CD4-positive, alpha-beta memory T cell (primary cell): ENCODE measurements around the gene CES2. TPM values are rescaled to one million over a fixed set of nuclear protein-coding genes. Genes with fewer than 3 reads are reported as not detected.

Source experiments
- CTCF ChIA-PET: fragments of 350-600 bp; sonication (Branson Sonifier 250); formaldehyde crosslinking; loops from one replicate; lab custom pipeline; 2021; ENCODE audit warnings: inconsistent platforms; ENCODE audit not compliant: partially characterized antibody; lab: Charles Lee
- POLR2A ChIA-PET: fragments of 350-600 bp; sonication (Branson Sonifier 250); formaldehyde crosslinking; loops from one replicate; lab custom pipeline; 2021; ENCODE audit not compliant: partially characterized antibody; lab: Charles Lee
- DNase-seq, 5 donors: peaks; one replicate each; pipeline versions ENCODE4 v3.0.0 to v3.0.0-alpha.2; 2020 to 2022; ENCODE audit warnings: mixed read lengths in 1 of 5
- H3K27ac ChIP-seq: one replicate; pipeline ENCODE4 v1.7.0; 2013; ENCODE audit warnings: low read depth, low read length
- H3K27me3 ChIP-seq: 2 replicates; pipeline ENCODE4 v1.7.0; 2013; ENCODE audit warnings: mild to moderate bottlenecking, low read length, moderate library complexity; ENCODE audit not compliant: insufficient read depth
- H3K36me3 ChIP-seq: 2 replicates; pipeline ENCODE4 v1.7.0; 2013; ENCODE audit warnings: mild to moderate bottlenecking, low read length, moderate library complexity; ENCODE audit not compliant: insufficient read depth
- H3K4me1 ChIP-seq: 2 replicates; pipeline ENCODE4 v1.7.0; 2013; ENCODE audit warnings: mild to moderate bottlenecking, low read length, moderate library complexity; ENCODE audit not compliant: insufficient read depth
- H3K4me3 ChIP-seq, 2 donors: one replicate each; pipeline ENCODE4 v1.7.0; 2013; ENCODE audit warnings: low read length in 2 of 2, mild to moderate bottlenecking in 1 of 2
- H3K9me3 ChIP-seq, 2 donors: one replicate each; pipeline ENCODE4 v1.7.0; 2013; ENCODE audit warnings: low read length in 2 of 2, control low read depth in 1 of 2; ENCODE audit not compliant: control insufficient read depth in 1 of 2
- H3K27ac Mint-ChIP-seq, 7 donors: one replicate each; pipeline ENCODE4 v1.8.0; 2020 to 2021; ENCODE audit warnings: mixed read lengths in 7 of 7, mild to moderate bottlenecking in 6 of 7, inconsistent platforms in 3 of 7, moderate library complexity in 3 of 7
- H3K27me3 Mint-ChIP-seq, 2 donors: one replicate each; pipeline ENCODE4 v1.8.0; 2020 to 2021; ENCODE audit warnings: mixed read lengths in 2 of 2
- H3K36me3 Mint-ChIP-seq, 2 donors: one replicate each; pipeline ENCODE4 v1.8.0; 2020 to 2021; ENCODE audit warnings: mixed read lengths in 2 of 2, inconsistent platforms in 1 of 2, mild to moderate bottlenecking in 1 of 2
- H3K4me1 Mint-ChIP-seq, 4 donors: one replicate each; pipeline ENCODE4 v1.8.0; 2020 to 2021; ENCODE audit warnings: mixed read lengths in 4 of 4, mild to moderate bottlenecking in 1 of 4
- H3K4me3 Mint-ChIP-seq, 8 donors: one replicate each; pipeline ENCODE4 v1.8.0; 2020 to 2021; ENCODE audit warnings: mixed read lengths in 8 of 8, mild to moderate bottlenecking in 7 of 8, moderate library complexity in 6 of 8, inconsistent platforms in 3 of 8
- H3K9me3 Mint-ChIP-seq, 8 donors: one replicate each; pipeline ENCODE4 v1.8.0; 2020 to 2021; ENCODE audit warnings: mixed read lengths in 8 of 8, mild to moderate bottlenecking in 5 of 8, inconsistent platforms in 3 of 8, moderate library complexity in 1 of 8
- intact Hi-C: fragments of 100-400 bp; cut with micrococcal nuclease; formaldehyde crosslinking; loops from one replicate; pipeline ENCODE4 v1.15.1; 2023
- polyA plus RNA-seq, 2 donors: library from polyadenylated mRNA; unstranded; fragments of 300-500 nt; fragmentation: Illumina TruSeq; gene quantifications; one replicate each; pipeline ENCODE4 v1.2.3, GENCODE V29; 2021
- total RNA-seq, 2 experiments: library from RNA; stranded (reverse); gene quantifications; one replicate each; pipeline ENCODE4 v1.2.3, GENCODE V29; 2021

The CES2 gene
- total and polyA plus RNA-seq, 4 experiments from 2014 or later: 25.4 to 51.0 (median 38.5) TPM

DNA sequence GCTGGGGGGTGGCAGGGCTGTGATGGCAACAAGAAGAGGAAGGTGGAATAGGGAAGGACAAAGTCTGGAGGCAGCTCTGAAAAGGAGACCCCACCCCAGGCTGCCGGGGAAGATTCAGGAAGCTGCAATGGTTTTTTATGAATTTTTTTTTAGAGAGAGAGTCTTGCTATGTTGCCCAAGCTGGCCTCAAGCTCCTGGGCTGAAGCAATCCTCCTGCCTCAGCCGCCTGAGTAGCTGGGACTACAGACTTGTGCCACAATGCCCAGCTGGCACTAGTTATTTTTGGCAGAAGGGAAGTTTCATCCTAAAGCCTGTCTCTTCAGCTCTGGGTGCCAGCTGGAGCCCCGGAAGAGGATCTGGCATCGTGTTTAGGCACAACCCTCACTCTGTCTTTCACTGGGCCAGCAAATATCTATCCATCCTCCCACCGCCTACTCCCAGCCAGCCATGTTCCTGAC is 24.4 kb downstream of the CES2 start:
- Histone ChIP-seq H3K4me1 (no peaks in the 10 kb centered on the region), H3K27ac (no peak overlapping the region), H3K27me3 (no peaks in the 10 kb centered on the region), H3K4me3 (no peak overlapping the region), H3K36me3 (no peaks in the 10 kb centered on the region), H3K9me3 (no peaks in the 10 kb centered on the region)
- intact Hi-C loops: no loop called here
- Mint-ChIP-seq H3K27me3 (peaks cover 1 to 2% of the 10 kb centered on the region in 2 donors), H3K9me3 (no peaks in the 10 kb centered on the region), H3K27ac (no peak overlapping the region), H3K36me3 (no peaks in the 10 kb centered on the region), H3K4me3 (no peak overlapping the region), H3K4me1 (peaks cover 6 to 14% (median 6%) of the 10 kb centered on the region in 4 donors)
- POLR2A ChIA-PET: no interaction called here
- DNase-seq: no peak
- CTCF ChIA-PET: no interaction called here

DNA sequence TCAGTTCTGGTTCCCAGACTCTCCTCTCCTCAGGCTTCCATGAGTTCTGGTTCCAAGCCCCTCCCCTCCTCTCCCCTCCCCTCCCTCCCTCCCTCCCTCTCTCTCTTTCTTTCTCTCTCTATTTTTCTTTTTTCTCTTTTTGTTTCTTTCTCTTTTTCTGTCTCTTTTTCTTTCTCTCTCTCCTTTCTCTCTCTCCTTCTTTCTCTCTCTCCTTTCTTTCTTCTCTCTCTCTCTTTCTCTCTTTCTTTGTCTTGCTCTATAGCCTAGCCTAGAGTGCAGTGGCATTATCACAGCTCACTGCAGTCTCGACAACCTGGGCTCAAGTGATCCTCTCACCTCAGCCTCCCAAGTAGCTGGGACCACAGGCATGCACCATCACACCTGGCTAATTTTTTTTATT is 25.0 kb downstream of the CES2 start:
- no peaks in the 10 kb centered on the region for H3K9me3 Mint-ChIP-seq
- Histone ChIP-seq H3K4me1 (no peaks in the 10 kb centered on the region), H3K36me3 (no peaks in the 10 kb centered on the region), H3K9me3 (no peaks in the 10 kb centered on the region), H3K4me3 (no peak overlapping the region), H3K27me3 (no peaks in the 10 kb centered on the region), H3K27ac (no peak overlapping the region)
- CTCF ChIA-PET: interaction anchor here (1.2 to 1.4 kb wide), 2 partner anchors 31 to 203 kb away, joined by 3 read pairs; no protein-coding TSS in a partner anchor
- DNase-seq: no peak
- H3K27ac Mint-ChIP-seq: no peak overlapping the region
- peaks cover 6 to 14% (median 6%) of the 10 kb centered on the region in 4 donors for H3K4me1 Mint-ChIP-seq
- peaks cover 3% of the 10 kb centered on the region in 2 donors for H3K27me3 Mint-ChIP-seq
- POLR2A ChIA-PET: no interaction called here
- H3K4me3 Mint-ChIP-seq: no peak overlapping the region
- intact Hi-C loops: no loop called here
- H3K36me3 Mint-ChIP-seq: no peaks in the 10 kb centered on the region

DNA sequence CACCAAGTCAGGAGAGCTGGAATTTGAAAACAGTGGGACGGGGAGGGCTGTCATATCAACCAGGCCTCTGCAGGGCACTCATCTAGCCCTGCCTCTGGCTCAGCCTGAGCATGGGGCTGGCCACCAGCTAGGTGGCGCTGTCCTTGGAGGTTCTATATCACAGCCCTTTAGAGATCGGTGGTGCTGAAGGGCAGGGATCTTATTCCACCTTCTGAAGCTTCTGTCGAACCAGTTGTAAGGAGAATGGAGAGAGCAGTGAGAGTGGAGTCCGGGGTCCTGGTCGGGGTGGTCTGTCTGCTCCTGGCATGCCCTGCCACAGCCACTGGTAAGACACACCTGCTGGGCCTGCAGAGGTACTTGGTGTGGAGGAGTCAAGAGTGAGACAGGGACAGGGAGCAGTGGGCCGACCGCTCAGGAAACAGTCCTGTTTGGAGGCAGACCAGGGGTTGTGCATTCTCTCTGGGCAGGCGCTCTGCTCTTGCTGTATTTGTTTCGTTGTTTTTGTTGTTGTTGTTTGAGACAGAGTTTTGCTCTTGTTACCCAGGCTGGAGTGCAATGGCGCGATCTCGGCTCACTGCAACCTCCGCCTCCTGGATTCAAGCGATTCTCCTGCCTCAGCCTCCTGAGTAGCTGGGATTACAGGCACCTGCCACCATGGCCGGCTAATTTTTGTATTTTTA is 25.9 kb downstream of the CES2 start, which contains the start of gene CES3:
Gene CES3 (plus strand): TSS at position 202 of the 680 bp plus-strand sequence. CDS start 42 bp downstream, at position 244.
- Mint-ChIP-seq H3K4me3 (peak within 1 kb of the TSS in 3 of 8 donors; percentile 6 to 40 (median 17)), H3K9me3 (no peaks in the 10 kb centered on the region), H3K27ac (peak within 1 kb of the TSS in 2 of 7 donors; percentile 49 to 73), H3K4me1 (peaks cover 6 to 14% (median 6%) of the 10 kb centered on the region in 4 donors), H3K36me3 (no peaks in the 10 kb centered on the region), H3K27me3 (peaks cover 3% of the 10 kb centered on the region in 2 donors)
- Histone ChIP-seq H3K9me3 (no peaks in the 10 kb centered on the region), H3K4me3 (no peak within 1 kb of the TSS), H3K27ac (no peak within 1 kb of the TSS), H3K27me3 (no peaks in the 10 kb centered on the region), H3K36me3 (no peaks in the 10 kb centered on the region), H3K4me1 (no peaks in the 10 kb centered on the region)
- DNase-seq: peak; percentile 36 to 66 (median 41)
- ChIA-PET CTCF (interaction anchor here (0.8 to 1.9 kb wide), 7 partner anchors 18 to 383 kb away, joined by 3 to 6 read pairs (median 3); no protein-coding TSS in a partner anchor), POLR2A (no interaction called here)
- intact Hi-C loops: no loop called here

DNA sequence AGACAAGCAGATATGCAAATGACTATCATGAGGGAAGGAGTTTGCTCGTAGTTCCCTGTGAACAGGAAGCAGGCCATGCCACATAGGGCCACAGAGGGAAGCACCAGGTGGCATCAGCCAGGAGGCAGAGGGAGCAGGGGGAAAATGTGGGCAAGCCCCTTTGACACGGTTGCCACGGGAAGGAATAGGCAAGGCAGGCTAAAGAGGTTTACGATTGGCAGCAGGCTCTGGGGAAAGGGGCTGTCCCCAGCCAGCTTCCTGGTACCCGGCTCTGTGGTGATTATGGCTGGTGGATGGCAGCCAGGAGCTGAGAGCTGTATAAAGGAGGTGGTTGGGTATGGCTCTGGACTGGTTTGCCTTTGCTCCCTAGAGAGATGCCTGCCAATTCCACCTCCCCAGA is 26.6 kb downstream of the CES2 start:
- intact Hi-C loops: no loop called here

DNA sequence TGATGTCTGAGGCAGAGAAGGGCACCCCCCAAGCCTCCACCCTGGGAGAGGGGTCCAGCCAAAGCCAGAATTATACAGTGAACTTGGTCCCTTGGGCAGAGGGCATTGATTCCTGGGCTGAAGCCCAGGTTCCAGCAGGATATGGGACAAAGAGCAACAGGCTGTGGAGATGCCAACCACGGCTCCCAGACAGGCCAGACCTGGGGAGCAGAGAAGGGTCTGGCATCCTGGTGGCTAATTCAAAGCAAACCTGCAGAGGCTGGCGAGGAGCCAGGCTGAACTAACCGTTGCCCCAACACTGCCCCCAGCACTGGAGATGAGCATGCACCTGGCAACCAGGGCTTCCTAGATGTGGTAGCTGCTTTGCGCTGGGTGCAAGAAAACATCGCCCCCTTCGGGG is 28.7 kb downstream of the CES2 start:
- ChIA-PET POLR2A (interaction anchor here (1.1 kb wide), 1 partner anchor 169 kb away, joined by 3 read pairs; no protein-coding TSS in a partner anchor), CTCF (interaction anchor here (1.0 kb wide), 1 partner anchor 10 kb away, joined by 3 read pairs; no protein-coding TSS in a partner anchor)
- no peaks in the 10 kb centered on the region for H3K36me3 Mint-ChIP-seq
- intact Hi-C loops: no loop called here
- H3K27me3 Mint-ChIP-seq: peaks cover 3 to 5% of the 10 kb centered on the region in 2 donors
- DNase-seq: no peak
- no peak overlapping the region for H3K4me3 ChIP-seq
- H3K9me3 Mint-ChIP-seq: no peaks in the 10 kb centered on the region
- H3K4me1 ChIP-seq: no peaks in the 10 kb centered on the region
- no peak overlapping the region for H3K27ac ChIP-seq
- no peak overlapping the region for H3K27ac Mint-ChIP-seq
- peaks cover 3 to 11% (median 6%) of the 10 kb centered on the region in 4 donors for H3K4me1 Mint-ChIP-seq
- H3K27me3 ChIP-seq: no peaks in the 10 kb centered on the region
- H3K36me3 ChIP-seq: no peaks in the 10 kb centered on the region
- H3K9me3 ChIP-seq: no peaks in the 10 kb centered on the region
- H3K4me3 Mint-ChIP-seq: no peak overlapping the region

More for the DNA sequence above, 26.6 kb downstream of the CES2 start:
- Histone ChIP-seq H3K4me3 (no peak overlapping the region), H3K27ac (no peak overlapping the region), H3K9me3 (no peaks in the 10 kb centered on the region), H3K4me1 (no peaks in the 10 kb centered on the region), H3K27me3 (no peaks in the 10 kb centered on the region), H3K36me3 (no peaks in the 10 kb centered on the region)
- CTCF ChIA-PET: interaction anchor here (0.7 to 1.9 kb wide), 4 partner anchors 8 to 142 kb away, joined by 3 to 6 read pairs (median 4); no protein-coding TSS in a partner anchor
- H3K27me3 Mint-ChIP-seq: peaks cover 3 to 5% of the 10 kb centered on the region in 2 donors
- no peaks in the 10 kb centered on the region for H3K36me3 Mint-ChIP-seq
- POLR2A ChIA-PET: no interaction called here
- peaks cover 6 to 14% (median 6%) of the 10 kb centered on the region in 4 donors for H3K4me1 Mint-ChIP-seq
- H3K27ac Mint-ChIP-seq: peak overlapping the region in 2 of 7 donors; percentile 63 to 73
- peak overlapping the region in 1 of 8 donors; percentile 6 for H3K4me3 Mint-ChIP-seq
- no peaks in the 10 kb centered on the region for H3K9me3 Mint-ChIP-seq
- no peak for DNase-seq

DNA sequence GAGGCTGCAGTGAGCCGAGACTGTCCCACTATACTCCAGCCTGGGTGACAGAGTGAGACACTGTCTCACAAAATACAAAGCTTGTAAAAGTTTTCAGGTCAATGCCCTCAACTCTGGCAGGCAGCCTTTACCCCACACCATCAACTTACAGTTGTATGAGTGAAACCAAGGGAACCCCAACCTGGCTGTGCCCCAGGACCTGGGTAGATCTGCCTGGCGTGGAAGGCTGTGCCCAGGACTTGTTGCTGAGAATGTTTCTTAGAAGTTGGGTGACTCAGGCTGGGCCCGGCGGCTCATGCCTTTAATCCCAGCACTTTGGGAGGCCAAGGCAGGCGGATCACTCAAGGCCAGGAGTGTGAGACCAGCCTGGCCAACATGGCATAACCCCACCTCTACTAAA is 33.5 kb downstream of the CES2 start:
- Mint-ChIP-seq H3K4me3 (no peak overlapping the region), H3K27ac (no peak overlapping the region), H3K4me1 (no peaks in the 10 kb centered on the region), H3K36me3 (no peaks in the 10 kb centered on the region), H3K27me3 (peaks cover 2 to 3% of the 10 kb centered on the region in 2 donors), H3K9me3 (no peaks in the 10 kb centered on the region)
- POLR2A ChIA-PET: no interaction called here
- no peak for DNase-seq
- H3K27ac ChIP-seq: no peak overlapping the region
- H3K36me3 ChIP-seq: no peaks in the 10 kb centered on the region
- CTCF ChIA-PET: interaction anchor here (1.3 kb wide), 1 partner anchor 9 kb away, joined by 5 read pairs; no protein-coding TSS in a partner anchor
- intact Hi-C loops: no loop called here
- no peaks in the 10 kb centered on the region for H3K27me3 ChIP-seq
- no peak overlapping the region for H3K4me3 ChIP-seq
- no peaks in the 10 kb centered on the region for H3K4me1 ChIP-seq
- no peaks in the 10 kb centered on the region for H3K9me3 ChIP-seq
